Cardiac septum (tissue), 1 donor: ENCODE results near the gene TENT5C. TPM values are rescaled to one million over a fixed set of nuclear protein-coding genes. Genes with fewer than 3 reads are reported as not detected.

Experiments used
- DNase-seq: peaks from one replicate; pipeline ENCODE4 v3.0.0-alpha.2; 2020; ENCODE audit warnings: low spot score
- intact Hi-C: fragments of 100-400 bp; cut with DNase I; formaldehyde crosslinking; loops from one replicate; pipeline ENCODE4 v1.14.0; 2022
- total RNA-seq: library from RNA; stranded (reverse); fragmentation: NEBNext Ultra II Directional; extraction: Animal tissue kit (Norgen Biotek cat#: 25700); gene quantifications from one replicate; pipeline ENCODE4 v1.2.1, GENCODE V29; 2021
- donor health status: DM: no; HTN: no; CAD: no.

Gene TENT5C
- total RNA-seq, 1 donor from 2014 or later = 7.4 TPM

GRCh38 chr1:117608758-117609157 is 2.9 kb downstream of the TENT5C start:
- intact Hi-C loops = loop anchor here (5.0 to 10.0 kb wide), 4 partner anchors 64 to 484 kb away; partner anchors contain the start of genes MAN1A2 and TRIM45

GRCh38 chr1:117609471-117609911 is 3.6 kb downstream of the TENT5C start:
- DNase-seq = no peak
- intact Hi-C loops = loop anchor here (5.0 to 10.0 kb wide), 4 partner anchors 63 to 485 kb away; partner anchors contain the start of genes MAN1A2 and TRIM45

More at GRCh38 chr1:117608758-117609157, 2.9 kb downstream of the TENT5C start:
- DNase-seq = no peak

GRCh38 chr1:117610036-117610435 is 4.2 kb downstream of the TENT5C start:
- DNase-seq = no peak
- intact Hi-C loops = no loop called here

- intact Hi-C loops = no loop called here
- DNase-seq = no peak
Measured at GRCh38 chr1:117611121-117611601, 5.3 kb downstream of the TENT5C start.

GRCh38 chr1:117611894-117612483 is 6.1 kb downstream of the TENT5C start:
- intact Hi-C loops = no loop called here

GRCh38 chr1:117612517-117613248 is 6.8 kb downstream of the TENT5C start:
- DNase-seq = no peak
- intact Hi-C loops = no loop called here

More at GRCh38 chr1:117611894-117612483, 6.1 kb downstream of the TENT5C start:
- no peak for DNase-seq

- DNase-seq = no peak
- intact Hi-C loops = no loop called here
Measured at GRCh38 chr1:117613249-117613968, 7.6 kb downstream of the TENT5C start.

- intact Hi-C loops = no loop called here
- no peak for DNase-seq
Measured at GRCh38 chr1:117613969-117614729, 8.3 kb downstream of the TENT5C start.

GRCh38 chr1:117615474-117615873 is 9.6 kb downstream of the TENT5C start:
- intact Hi-C loops = no loop called here
- no peak for DNase-seq

- no peak for DNase-seq
- intact Hi-C loops = no loop called here
Measured at GRCh38 chr1:117616356-117616755, 10.5 kb downstream of the TENT5C start.

- no peak for DNase-seq
- intact Hi-C loops = no loop called here
Measured at GRCh38 chr1:117616967-117617366, 11.1 kb downstream of the TENT5C start.

GRCh38 chr1:117618450-117619122 is 12.7 kb downstream of the TENT5C start:
- DNase-seq = no peak
- intact Hi-C loops = no loop called here

- DNase-seq = no peak
- intact Hi-C loops = no loop called here
Measured at GRCh38 chr1:117620440-117620839, 14.6 kb downstream of the TENT5C start.

GRCh38 chr1:117621316-117621715 is 15.5 kb downstream of the TENT5C start:
- DNase-seq = no peak
- intact Hi-C loops = no loop called here

GRCh38 chr1:117622726-117623125 is 16.9 kb downstream of the TENT5C start:
- intact Hi-C loops = no loop called here
- DNase-seq = no peak

- intact Hi-C loops = no loop called here
Measured at GRCh38 chr1:117623141-117623540, 17.3 kb downstream of the TENT5C start.

GRCh38 chr1:117623698-117624097 is 17.9 kb downstream of the TENT5C start:
- no peak for DNase-seq
- intact Hi-C loops = no loop called here

More at GRCh38 chr1:117623141-117623540, 17.3 kb downstream of the TENT5C start:
- no peak for DNase-seq

- DNase-seq = no peak
- intact Hi-C loops = no loop called here
Measured at GRCh38 chr1:117627546-117628130, 21.8 kb downstream of the TENT5C start.

- no peak for DNase-seq
- intact Hi-C loops = no loop called here
Measured at GRCh38 chr1:117628343-117628742, 22.5 kb downstream of the TENT5C start.
